GM21381 (cell line): ENCODE measurements around the gene QPCT.

Source experiments
- ATAC-seq: cut with Tn5 transposase; IDR thresholded peaks from one replicate; pipeline ENCODE4 v1.9.1; 2021; ENCODE audit warnings: mild to moderate bottlenecking, moderate library complexity; ENCODE audit not compliant: unreplicated experiment

QPCT gene

DNA sequence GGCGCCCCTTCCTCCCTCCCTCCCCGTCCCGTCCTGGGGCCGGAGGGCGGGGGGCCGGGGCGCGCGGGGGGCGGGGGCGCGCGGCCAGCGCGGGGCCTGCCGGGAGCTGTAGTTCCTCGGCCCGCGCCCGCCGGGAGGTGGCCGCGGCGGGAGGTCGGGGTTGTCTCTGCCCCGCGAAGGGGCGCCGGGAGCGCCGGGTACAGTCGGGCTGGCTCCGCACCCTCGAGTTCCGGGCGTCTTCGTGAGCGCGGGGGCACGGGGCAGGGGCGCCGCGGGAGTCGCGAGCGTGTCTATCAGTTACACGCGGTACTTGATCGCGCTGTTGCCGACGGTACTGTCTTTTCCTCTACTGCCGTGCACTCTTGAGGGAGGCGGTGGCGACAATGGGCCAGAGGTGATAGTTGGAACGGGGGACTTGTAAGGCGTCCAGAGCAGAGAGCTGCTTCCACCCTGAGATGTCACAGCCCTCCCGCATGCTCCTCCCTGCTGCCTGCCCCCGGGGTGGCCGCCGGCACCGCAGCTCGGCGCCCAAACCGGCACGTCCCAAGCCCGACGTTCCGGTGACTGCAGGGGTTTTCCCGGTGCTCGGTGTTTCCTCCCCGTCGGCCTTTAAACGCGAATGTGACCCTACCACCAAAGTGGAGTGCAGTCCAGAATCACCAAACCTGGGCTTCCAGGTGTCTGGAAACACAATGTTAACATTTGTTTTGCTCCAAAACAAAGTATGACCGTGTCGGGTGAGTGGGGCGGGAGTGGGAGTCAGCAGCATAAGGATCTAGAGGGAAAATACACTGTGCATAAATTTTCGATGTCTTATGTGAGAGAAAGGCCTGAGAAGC lies 19.4 kb upstream of the QPCT start, which contains the start of gene PRKD3:
TSS of gene PRKD3 (minus strand) at position 48 of the 839 bp plus-strand sequence. CDS start 8,309 bp downstream, outside the sequence.
- peak; percentile 61 for ATAC-seq

DNA sequence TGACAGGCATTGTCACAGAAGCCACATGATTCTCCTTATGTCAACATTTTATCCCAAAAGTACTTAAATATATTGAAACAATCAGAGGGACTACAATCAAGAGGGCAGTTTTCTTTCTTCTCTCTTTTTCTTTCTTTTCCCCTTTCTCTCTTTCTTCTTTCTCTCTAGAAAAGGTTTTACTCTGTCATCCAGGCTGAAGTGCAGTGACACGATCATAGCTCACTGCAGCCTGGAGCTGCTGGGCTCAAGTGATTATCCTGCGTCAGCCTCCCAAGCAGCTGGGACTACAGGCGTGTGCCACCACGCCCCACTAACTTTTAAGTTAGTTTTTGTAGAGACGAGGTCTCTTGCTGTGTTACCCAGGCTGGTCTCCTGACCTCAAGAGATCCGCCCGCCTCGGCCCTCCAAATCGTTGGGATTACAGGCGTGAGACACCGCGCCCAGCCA lies 18.8 kb upstream of the QPCT start:
- no peak for ATAC-seq

GRCh38 chr2:37326285-37326684 lies 18.1 kb upstream of the QPCT start:
- ATAC-seq = no peak

DNA sequence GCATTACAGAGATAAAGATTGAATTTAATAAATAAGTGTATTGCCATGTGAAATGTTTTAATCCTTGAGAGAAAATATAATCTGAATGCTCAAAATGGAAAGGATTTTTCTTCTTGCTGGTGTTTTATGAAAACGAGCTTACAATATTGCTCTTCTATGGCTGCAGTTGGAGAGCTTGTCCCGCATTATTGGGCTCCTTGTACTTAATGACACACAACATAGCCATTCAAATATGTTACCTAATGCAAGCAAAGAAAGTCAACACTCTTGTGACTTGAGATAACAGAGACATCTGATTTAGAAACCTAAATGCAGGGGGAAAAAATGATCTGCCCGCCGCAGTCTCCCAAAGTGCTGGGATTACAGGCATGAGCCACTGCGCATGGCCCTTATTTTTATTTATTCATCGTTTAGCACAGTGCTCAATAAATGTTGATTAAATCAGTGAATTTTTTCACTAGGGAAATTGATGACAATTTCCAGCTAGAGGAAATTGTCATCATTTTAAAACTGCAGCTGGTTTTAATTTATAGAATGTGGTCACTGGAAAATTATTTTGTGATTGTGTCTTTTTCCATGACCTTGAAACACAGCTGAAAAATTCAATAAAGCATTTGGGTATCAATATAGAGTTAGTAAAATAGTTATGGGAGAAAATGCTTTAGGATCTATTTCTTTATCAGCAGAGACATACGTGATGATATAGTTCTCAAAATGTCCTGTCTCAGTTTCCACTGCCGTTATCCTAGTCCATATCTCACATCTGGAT lies 17.4 kb upstream of the QPCT start:
- no peak for ATAC-seq

DNA sequence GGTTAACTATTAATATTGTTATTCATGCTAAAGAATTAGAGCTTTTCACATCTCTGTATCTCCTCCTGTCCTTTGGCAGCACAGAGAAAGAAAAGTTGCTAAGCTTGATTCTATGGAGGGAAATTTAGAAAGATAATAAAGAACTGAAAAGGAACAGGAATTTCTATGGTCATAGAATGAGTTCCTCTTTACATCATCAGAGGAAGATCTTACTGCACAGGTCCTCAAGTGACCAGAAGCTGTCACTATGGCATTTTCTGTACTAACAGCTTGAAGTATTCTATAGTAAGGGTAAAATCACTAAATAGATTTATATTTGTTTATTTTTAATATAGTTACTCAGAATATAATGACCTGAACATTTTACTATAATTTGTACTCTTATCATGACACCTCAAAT lies 13.7 kb upstream of the QPCT start:
- ATAC-seq = no peak

- no peak for ATAC-seq
Measured at GRCh38 chr2:37332560-37332959, 11.9 kb upstream of the QPCT start.

DNA sequence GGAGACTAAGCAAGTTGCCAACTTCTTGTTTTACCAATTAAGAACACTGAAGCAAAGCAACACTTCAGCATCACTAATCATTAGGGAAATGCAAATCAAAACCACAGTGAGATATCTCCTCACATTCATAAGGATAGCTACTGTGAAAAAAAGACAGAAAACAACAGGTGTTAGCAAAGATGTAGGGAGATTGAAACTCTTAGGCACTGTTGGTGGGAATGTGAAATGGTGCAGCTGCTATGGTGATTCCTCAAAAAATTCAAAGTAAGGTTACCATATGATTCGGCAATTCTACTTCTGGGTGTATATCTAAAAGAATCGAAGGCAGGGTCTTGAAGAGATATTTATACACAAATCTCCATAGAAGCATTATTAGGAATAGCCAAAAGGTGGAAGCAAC lies 11.2 kb upstream of the QPCT start:
- ATAC-seq = no peak

- ATAC-seq = no peak
Measured at GRCh38 chr2:37335604-37336003, 8.8 kb upstream of the QPCT start.

DNA sequence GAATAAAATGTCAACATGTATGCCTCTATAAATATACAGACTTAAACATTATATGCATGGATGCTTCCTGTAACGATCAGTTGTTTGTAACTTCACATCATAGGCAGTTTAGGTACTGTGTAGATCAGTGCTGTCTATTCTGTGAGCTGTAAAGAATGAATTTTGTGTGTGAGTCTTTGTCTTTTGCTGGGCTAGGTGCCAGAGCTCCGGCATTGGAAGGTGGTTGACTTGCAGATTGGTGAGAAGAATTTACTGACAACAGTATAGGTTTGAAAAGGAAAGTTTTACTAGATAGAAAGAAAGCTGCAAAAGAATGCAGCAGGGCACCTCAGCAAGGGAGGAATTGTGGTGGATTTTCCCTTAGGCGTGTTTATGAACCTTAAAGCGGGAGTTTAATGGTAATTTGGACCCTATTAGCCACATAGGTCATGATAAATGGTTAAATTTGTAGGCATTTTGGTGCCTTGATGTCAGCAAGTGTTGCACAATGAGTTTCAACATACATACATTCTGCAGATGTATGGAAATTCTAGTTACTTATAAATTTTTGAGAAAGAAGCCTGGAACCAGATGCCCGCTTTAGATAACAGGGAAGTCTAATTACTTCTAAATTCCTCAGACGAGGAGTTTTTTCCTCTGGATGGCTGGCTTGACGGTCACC lies 6.7 kb upstream of the QPCT start:
- ATAC-seq = no peak

DNA sequence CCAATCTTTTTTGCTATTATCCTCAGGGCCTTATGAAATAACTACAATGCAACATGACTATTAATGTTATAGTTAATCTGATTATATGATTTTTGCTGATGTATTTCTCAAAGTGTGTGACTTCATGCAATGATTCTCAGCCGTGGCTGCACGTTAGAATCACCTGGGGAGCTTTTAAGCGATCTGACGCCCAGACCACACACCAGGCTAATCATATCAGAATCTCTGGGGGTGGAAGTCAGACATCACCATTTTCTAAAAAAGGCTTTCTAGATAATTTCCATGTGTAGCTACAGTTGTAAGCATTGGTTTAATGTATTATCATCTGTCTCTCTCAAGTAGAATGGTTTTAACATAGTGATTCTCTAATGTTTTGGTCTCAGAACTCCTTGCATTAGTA lies 5.5 kb upstream of the QPCT start:
- no peak for ATAC-seq

DNA sequence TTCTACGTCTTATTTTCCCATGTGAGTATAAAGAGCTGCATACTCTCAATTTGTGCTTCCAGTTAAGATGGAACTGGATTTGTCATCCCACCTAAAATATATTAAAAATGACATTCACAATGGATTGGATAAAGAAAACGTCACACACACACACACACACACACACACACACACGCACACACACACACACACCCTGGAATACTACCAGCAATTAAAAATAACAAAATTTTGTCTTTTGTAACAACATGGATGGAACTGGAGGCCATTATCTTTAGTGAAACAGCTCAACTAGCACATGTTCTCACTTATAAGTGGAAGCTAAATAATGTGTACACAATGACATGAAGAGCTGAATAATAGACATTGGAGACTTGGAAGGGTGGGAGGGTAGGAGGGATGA lies 3.8 kb upstream of the QPCT start:
- no peak for ATAC-seq

DNA sequence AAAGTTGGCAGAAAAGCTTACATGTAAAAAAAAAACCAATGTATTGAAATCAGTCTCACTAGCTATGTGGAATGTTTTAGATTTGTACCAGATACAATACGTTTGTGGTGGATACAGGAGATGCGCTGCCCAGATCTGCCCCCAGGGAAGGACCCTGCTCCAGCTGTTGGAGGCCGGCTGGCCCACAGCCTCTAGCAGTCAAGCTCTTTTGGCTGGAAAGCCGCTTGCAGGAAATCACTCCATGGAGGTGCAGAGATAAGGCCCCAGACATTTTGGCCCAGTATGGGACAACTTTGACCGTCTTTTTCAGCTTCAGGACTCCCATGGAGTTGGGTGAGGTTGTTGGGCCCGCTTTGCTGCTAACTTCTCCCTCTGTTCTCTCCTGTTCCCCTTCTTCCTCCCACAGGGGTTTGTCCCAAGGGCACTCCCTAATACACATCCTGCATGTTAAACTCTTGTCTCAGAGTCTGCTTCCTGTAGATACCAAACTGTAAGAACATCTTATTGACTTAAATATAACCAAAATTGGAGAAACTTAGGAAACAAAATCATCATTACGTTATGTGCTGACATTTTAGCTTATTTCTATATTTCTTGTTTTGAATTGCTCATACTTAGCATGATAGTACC lies 1.7 kb upstream of the QPCT start:
- no peak for ATAC-seq

- ATAC-seq = no peak
Measured at GRCh38 chr2:37343537-37344434, 644 bp upstream of the QPCT start.

- no peak for ATAC-seq
Measured at GRCh38 chr2:37348155-37348554, 3.7 kb downstream of the QPCT start.

- ATAC-seq = no peak
Measured at GRCh38 chr2:37349231-37349860, 4.9 kb downstream of the QPCT start.

GRCh38 chr2:37350034-37350433 lies 5.6 kb downstream of the QPCT start:
- ATAC-seq = no peak

DNA sequence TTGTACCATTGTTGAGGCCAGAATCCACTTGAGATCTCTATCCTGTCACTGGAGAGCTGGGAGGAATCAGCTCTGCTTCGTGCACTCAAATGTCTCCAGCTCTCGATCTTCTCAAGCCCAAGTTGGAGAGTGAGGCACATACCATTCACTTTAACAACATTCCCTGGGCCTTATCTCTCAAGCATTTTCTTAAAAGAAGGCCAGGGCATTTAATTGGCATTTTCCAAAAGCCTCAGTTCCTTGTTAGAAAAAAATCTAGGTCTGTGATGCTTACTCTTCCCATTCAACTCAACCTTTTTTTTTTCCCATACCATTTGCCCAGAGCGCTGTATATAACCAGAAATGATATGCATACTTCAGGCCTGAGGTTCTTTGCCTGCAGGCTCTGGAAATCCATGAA lies 10.1 kb downstream of the QPCT start:
- no peak for ATAC-seq

- ATAC-seq = no peak
Measured at GRCh38 chr2:37355735-37356134, 11.3 kb downstream of the QPCT start.

- ATAC-seq = no peak
Measured at GRCh38 chr2:37356299-37356698, 11.9 kb downstream of the QPCT start.

DNA sequence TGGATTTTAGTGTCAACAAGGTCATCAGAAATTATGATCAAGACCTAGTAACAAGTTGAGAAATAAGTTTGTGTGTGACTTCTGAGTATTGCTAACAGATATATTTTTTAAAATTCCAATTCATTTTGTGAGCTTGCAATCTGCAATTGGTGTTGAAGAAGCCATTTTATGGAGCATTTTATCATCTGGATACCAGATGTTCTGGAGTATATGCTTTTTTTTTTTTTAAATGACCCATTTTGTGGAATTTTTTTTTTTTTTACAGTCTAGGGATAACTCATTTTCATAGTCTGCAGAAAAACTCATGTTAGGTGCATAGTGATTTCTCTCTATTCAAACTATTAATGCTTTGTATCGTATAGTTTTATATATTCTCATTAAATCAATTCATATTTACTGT lies 12.6 kb downstream of the QPCT start:
- ATAC-seq = no peak
